Gastroesophageal sphincter (tissue), 2 donors: ENCODE data around the gene PTGFR.

ENCODE experiments used
- EP300 ChIP-seq: sonication (generic); formaldehyde crosslinking; IDR thresholded peaks from one replicate; pipeline ENCODE4 v1.6.1; 2017; ENCODE audit warnings: antibody characterized with exemption, mild to moderate bottlenecking
- POLR2A ChIP-seq, 2 donors: fragments of 450-650 bp; IDR thresholded peaks; one replicate each; pipeline ENCODE4 v1.6.1; 2017; ENCODE audit warnings: antibody characterized with exemption in 2 of 2, mild to moderate bottlenecking in 2 of 2, moderate library complexity in 1 of 2
- POLR2AphosphoS5 ChIP-seq: sonication (generic); formaldehyde crosslinking; IDR thresholded peaks from one replicate; pipeline ENCODE4 v1.6.1; 2017; ENCODE audit warnings: antibody characterized with exemption

DNA sequence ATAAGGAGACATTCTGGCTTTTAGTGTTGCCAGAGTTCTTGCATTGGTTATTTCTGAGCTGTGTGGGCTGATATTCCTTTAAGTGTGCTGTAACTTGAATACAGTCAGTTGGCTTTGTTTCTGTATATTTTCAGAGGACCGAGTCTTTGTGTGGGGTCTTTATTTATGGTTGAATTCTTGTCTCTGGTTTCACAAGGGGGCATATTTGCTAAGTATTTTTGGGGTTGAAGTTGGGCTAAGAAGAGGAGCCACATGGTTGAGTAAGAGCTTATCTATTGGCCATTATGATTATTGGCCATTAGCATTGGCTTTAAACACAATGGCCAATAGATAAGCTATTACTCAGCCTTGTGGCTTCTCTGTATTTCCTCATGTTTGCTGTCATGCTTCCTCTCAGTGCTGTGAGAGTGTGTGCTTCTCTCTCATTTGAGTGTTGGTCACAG lies 26.3 kb upstream of the PTGFR start:
- TF ChIP-seq POLR2A (IDR thresholded peaks at IDR 0.05) (no peak), POLR2AphosphoS5 (no peak), EP300 (no peak)
